Measurements from ENCODE around the gene DRC7.

- TF ChIP-seq CTCF (IDR thresholded peaks at IDR 0.05 in 8 of 11, conservative IDR thresholded peaks at IDR 0.05 in 3 of 11) = no peak
- TF ChIP-seq POLR2A (IDR thresholded peaks at IDR 0.05) = no peak
Measured at GRCh38 chr16:57688487-57688986, 6.1 kb upstream of the DRC7 start.

All from spleen (tissue), 7 donors.